HepG2 (cell line): ENCODE results near the gene MND1. TPM values are rescaled to one million over a fixed set of nuclear protein-coding genes. Genes with fewer than 3 reads are reported as not detected.

Source experiments
- ATAC-seq: fragments of 200-7000 bp; cut with Tn5 transposase; 3 replicates; pipeline ENCODE4 v1.9.1; 2020; ENCODE audit warnings: mild to moderate bottlenecking, moderate library complexity
- BruUV-seq: library from RNA; stranded (reverse); fragments of 400-500 nt; replicated peaks from 2 replicates; lab custom pipeline; 2021; lab: Mats Ljungman, UMichigan
- CTCF ChIA-PET: fragments of 300-600 bp; formaldehyde crosslinking; extraction: SDS; loops from one replicate; lab custom pipeline; 2021; ENCODE audit warnings: low total read pairs, inconsistent platforms, low intra/inter-chr PET ratio; lab: Yijun Ruan, JAX
- POLR2A ChIA-PET: fragments of 350-600 bp; sonication (Branson Sonifier 250); formaldehyde crosslinking; loops from one replicate; lab custom pipeline; 2020; ENCODE audit warnings: antibody characterized with exemption, inconsistent platforms; lab: Yijun Ruan, JAX
- DNase-seq: peaks from one replicate; pipeline ENCODE4 v3.0.0-alpha.2; 2015; ENCODE audit warnings: low spot score
- FAIRE-seq: peaks from 3 replicates; lab custom pipeline; 2011; peaks lifted over from hg19 to GRCh38; lab: Jason Lieb, UNC
- H2AFZ ChIP-seq: one replicate; pipeline ENCODE4 v1.6.1; 2011; ENCODE audit warnings: low read length, inconsistent platforms
- H3K27ac ChIP-seq: fragments of 300-600 bp; 3 replicates; pipeline ENCODE4 v1.8.0; 2011; ENCODE audit warnings: mixed run types, mild to moderate bottlenecking, mixed read lengths, low read length, inconsistent platforms; ENCODE audit not compliant: insufficient read depth; ENCODE audit errors: extremely low read length
- H3K27me3 ChIP-seq, 2 experiments: fragments of 200-600 bp in 1 of 2; 2 replicates in 1 of 2; 3 replicates in 1 of 2; pipeline versions ENCODE4 v1.6.0 to v1.8.0; 2011; ENCODE audit warnings: low read length in 2 of 2, mild to moderate bottlenecking in 2 of 2, moderate library complexity in 2 of 2, inconsistent platforms in 1 of 2; ENCODE audit not compliant: insufficient read depth in 2 of 2, control insufficient read depth in 1 of 2
- H3K36me3 ChIP-seq, 2 experiments: fragments of 200-600 bp in 1 of 2; replicated peaks in 1 of 2; 2 replicates in 1 of 2; 3 replicates in 1 of 2; pipeline versions ENCODE4 v1.5.1 to v1.8.0; 2011; ENCODE audit warnings: low read length in 2 of 2, inconsistent platforms in 1 of 2; ENCODE audit not compliant: insufficient read depth in 2 of 2, control insufficient read depth in 1 of 2
- H3K4me1 ChIP-seq: 2 replicates; pipeline ENCODE4 v1.5.1; 2012; ENCODE audit warnings: low read length, inconsistent platforms; ENCODE audit not compliant: insufficient read depth
- H3K4me2 ChIP-seq: 2 replicates; pipeline ENCODE4 v1.6.0; 2011; ENCODE audit warnings: low read depth, low read length, inconsistent platforms
- H3K4me3 ChIP-seq, 3 experiments: fragments of 200-600 bp in 1 of 3; sonication (generic), shearing (Covaris generic) in 1 of 3; replicated peaks in 1 of 3; 2 replicates each; pipeline ENCODE4 v1.5.1; 2011 to 2016; ENCODE audit warnings: low read length in 3 of 3, inconsistent platforms in 2 of 3, low read depth in 2 of 3, mild to moderate bottlenecking in 2 of 3, control low read depth in 1 of 3, mixed read lengths in 1 of 3; ENCODE audit not compliant: insufficient read depth in 1 of 3
- H3K79me2 ChIP-seq: one replicate; pipeline ENCODE4 v1.6.1; 2011; ENCODE audit warnings: low read length, inconsistent platforms; ENCODE audit not compliant: insufficient read depth
- H3K9ac ChIP-seq: 2 replicates; pipeline ENCODE4 v1.6.0; 2011; ENCODE audit warnings: mild to moderate bottlenecking, low read depth, low read length, inconsistent platforms; ENCODE audit not compliant: insufficient read depth
- H3K9me3 ChIP-seq: 2 replicates; pipeline ENCODE4 v1.5.1; 2012; ENCODE audit warnings: mild to moderate bottlenecking, low read length
- H4K20me1 ChIP-seq: 2 replicates; pipeline ENCODE4 v1.6.0; 2011; ENCODE audit warnings: inconsistent platforms, mild to moderate bottlenecking, low read length, moderate library complexity; ENCODE audit not compliant: insufficient read depth
- ISL2 ChIP-seq: sonication (generic); formaldehyde crosslinking; IDR thresholded peaks from 2 replicates; pipeline ENCODE4 v1.5.0; 2020; ENCODE audit warnings: missing genetic modification reagents
- KDM2A ChIP-seq: sonication (generic); formaldehyde crosslinking; IDR thresholded peaks from 2 replicates; pipeline ENCODE4 v1.4.0; 2020; ENCODE audit warnings: low read depth, missing genetic modification reagents, borderline replicate concordance
- SIX1 ChIP-seq: sonication (generic); formaldehyde crosslinking; IDR thresholded peaks from 2 replicates; pipeline ENCODE4 v1.4.0; 2020; ENCODE audit warnings: missing genetic modification reagents, borderline replicate concordance
- SMAD9 ChIP-seq: sonication (generic); formaldehyde crosslinking; IDR thresholded peaks from 2 replicates; pipeline ENCODE4 v1.5.1; 2020; ENCODE audit warnings: mild to moderate bottlenecking, missing genetic modification reagents
- ZNF367 ChIP-seq: sonication (generic); formaldehyde crosslinking; IDR thresholded peaks from 2 replicates; pipeline ENCODE4 v1.4.0; 2020; ENCODE audit warnings: missing genetic modification reagents, borderline replicate concordance
- ZNF383 ChIP-seq: sonication (generic); formaldehyde crosslinking; IDR thresholded peaks from 2 replicates; pipeline ENCODE4 v1.4.0; 2020; ENCODE audit warnings: missing genetic modification reagents, mild to moderate bottlenecking, borderline replicate concordance
- ZNF569 ChIP-seq: sonication (generic); formaldehyde crosslinking; IDR thresholded peaks from 2 replicates; pipeline ENCODE4 v1.5.0; 2020; ENCODE audit warnings: mild to moderate bottlenecking, missing genetic modification reagents, moderate library complexity, borderline replicate concordance
- ZNF577 ChIP-seq: sonication (generic); formaldehyde crosslinking; IDR thresholded peaks from 2 replicates; pipeline ENCODE4 v1.4.0; 2020; ENCODE audit warnings: mild to moderate bottlenecking, low read depth, missing genetic modification reagents, borderline replicate concordance
- ZNF792 ChIP-seq: IDR thresholded peaks from 2 replicates; pipeline ENCODE4 v1.6.1; 2016
- ZZZ3 ChIP-seq: sonication (generic); formaldehyde crosslinking; IDR thresholded peaks from 2 replicates; pipeline ENCODE4 v1.4.0; 2020; ENCODE audit warnings: missing genetic modification reagents, mild to moderate bottlenecking, borderline replicate concordance
- WGBS: methylation state at CpG from one replicate; pipeline ENCODE4 v1.1.6; 2017; ENCODE audit warnings: low lambda C conversion rate; 5-methylcytosine and 5-hydroxymethylcytosine counted together
- in situ Hi-C: cut with HindIII; loops from 2 replicates; pipeline ENCODE4 v1.10.0; 2017; ENCODE audit warnings: low pct_unique_long_range_greater_than_20kb; ENCODE audit not compliant: extremely low pct_ligation_motif_present
- intact Hi-C: fragments of 100-400 bp; cut with micrococcal nuclease; formaldehyde crosslinking; loops from one replicate; pipeline ENCODE4 v1.10.0; 2022; ENCODE audit not compliant: unreplicated experiment
- polyA plus RNA-seq, 8 experiments: library from polyadenylated mRNA; depleted of rRNA in 3 of 8; stranded (reverse) in 7 of 8; unstranded in 1 of 8; fragments of >200 nt; fragmentation: Illumina TruSeq in 4 of 8; extraction: Trizol in 4 of 8; gene quantifications; 2 replicates each; pipeline versions ENCODE4 v1.2.1 to v1.2.3, GENCODE V29; 2011 to 2016; ENCODE audit warnings: low read depth in 4 of 8, missing spikeins in 1 of 8, mixed read lengths in 1 of 8; ENCODE audit not compliant: insufficient read depth in 1 of 8
- total RNA-seq, 5 experiments: library from RNA; depleted of rRNA; stranded (reverse); fragments of >200 nt; fragmentation: Illumina TruSeq; extraction: Trizol; gene quantifications; 2 replicates each; pipeline ENCODE4 v1.2.3, GENCODE V29; 2016; ENCODE audit warnings: low read depth in 1 of 5
- TF ChIP-seq, protein P1 (sequence below): sonication (generic); formaldehyde crosslinking; IDR thresholded peaks from 2 replicates; pipeline ENCODE4 v1.8.0; 2022; ENCODE audit warnings: missing genetic modification reagents, mild to moderate bottlenecking, borderline replicate concordance
- TF ChIP-seq, protein P2 (sequence below): sonication (generic); formaldehyde crosslinking; IDR thresholded peaks from 2 replicates; pipeline ENCODE4 v1.4.0; 2020; ENCODE audit warnings: missing genetic modification reagents, borderline replicate concordance

Gene MND1
- total and polyA plus RNA-seq, 2 of the 13 experiments (the other 11 are each of a cell fraction or from before 2014, with no cell fraction given), result 4.8 to 30.7 TPM

DNA sequence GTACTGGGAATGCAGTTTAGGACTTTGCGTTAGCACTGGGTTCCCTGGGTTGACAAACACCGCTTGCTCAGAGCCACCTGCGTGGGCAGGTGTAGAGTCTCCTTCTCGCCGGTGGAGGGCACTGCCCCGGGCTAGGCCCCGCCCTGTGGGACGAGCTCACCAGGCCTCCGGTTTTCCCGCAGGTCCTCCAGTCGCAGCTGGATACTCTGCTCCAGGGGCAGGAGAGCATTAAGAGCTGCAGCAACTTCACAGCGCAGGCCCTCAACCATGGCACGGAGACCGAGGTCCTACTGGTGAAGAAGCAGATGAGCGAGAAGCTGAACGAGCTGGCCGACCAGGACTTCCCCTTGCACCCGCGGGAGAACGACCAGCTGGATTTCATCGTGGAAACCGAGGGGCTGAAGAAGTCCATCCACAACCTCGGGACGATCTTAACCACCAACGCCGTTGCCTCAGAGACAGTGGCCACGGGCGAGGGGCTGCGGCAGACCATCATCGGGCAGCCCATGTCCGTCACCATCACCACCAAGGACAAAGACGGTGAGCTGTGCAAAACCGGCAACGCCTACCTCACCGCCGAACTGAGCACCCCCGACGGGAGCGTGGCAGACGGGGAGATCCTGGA is 49.2 kb upstream of the MND1 start:
- FAIRE-seq, result no peak
- no peak overlapping the region for H3K4me2 ChIP-seq

More for the DNA sequence above, 49.2 kb upstream of the MND1 start:
- WGBS, result 92% methylated on average over 33 of the region's 40 CpGs
- no peaks in the 10 kb centered on the region for H3K4me1 ChIP-seq
- no peak for TF ChIP-seq SMAD9 (CRISPR knock-in tag)
- TF ChIP-seq, protein P1, sequence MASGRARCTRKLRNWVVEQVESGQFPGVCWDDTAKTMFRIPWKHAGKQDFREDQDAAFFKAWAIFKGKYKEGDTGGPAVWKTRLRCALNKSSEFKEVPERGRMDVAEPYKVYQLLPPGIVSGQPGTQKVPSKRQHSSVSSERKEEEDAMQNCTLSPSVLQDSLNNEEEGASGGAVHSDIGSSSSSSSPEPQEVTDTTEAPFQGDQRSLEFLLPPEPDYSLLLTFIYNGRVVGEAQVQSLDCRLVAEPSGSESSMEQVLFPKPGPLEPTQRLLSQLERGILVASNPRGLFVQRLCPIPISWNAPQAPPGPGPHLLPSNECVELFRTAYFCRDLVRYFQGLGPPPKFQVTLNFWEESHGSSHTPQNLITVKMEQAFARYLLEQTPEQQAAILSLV, result no peak
- TF ChIP-seq ZNF792 (CRISPR knock-in tag), result no peak
- TF ChIP-seq ISL2 (CRISPR knock-in tag), result no peak
- TF ChIP-seq ZNF577, result no peak
- no peak for TF ChIP-seq ZNF569 (CRISPR knock-in tag)
- no peak for TF ChIP-seq SIX1 (CRISPR knock-in tag)
- TF ChIP-seq KDM2A (CRISPR knock-in tag), result no peak
- no peak for TF ChIP-seq ZNF367 (CRISPR knock-in tag)
- no peak for TF ChIP-seq ZZZ3 (CRISPR knock-in tag)
- TF ChIP-seq, protein P2, sequence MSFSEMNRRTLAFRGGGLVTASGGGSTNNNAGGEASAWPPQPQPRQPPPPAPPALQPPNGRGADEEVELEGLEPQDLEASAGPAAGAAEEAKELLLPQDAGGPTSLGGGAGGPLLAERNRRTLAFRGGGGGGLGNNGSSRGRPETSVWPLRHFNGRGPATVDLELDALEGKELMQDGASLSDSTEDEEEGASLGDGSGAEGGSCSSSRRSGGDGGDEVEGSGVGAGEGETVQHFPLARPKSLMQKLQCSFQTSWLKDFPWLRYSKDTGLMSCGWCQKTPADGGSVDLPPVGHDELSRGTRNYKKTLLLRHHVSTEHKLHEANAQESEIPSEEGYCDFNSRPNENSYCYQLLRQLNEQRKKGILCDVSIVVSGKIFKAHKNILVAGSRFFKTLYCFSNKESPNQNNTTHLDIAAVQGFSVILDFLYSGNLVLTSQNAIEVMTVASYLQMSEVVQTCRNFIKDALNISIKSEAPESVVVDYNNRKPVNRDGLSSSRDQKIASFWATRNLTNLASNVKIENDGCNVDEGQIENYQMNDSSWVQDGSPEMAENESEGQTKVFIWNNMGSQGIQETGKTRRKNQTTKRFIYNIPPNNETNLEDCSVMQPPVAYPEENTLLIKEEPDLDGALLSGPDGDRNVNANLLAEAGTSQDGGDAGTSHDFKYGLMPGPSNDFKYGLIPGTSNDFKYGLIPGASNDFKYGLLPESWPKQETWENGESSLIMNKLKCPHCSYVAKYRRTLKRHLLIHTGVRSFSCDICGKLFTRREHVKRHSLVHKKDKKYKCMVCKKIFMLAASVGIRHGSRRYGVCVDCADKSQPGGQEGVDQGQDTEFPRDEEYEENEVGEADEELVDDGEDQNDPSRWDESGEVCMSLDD (CRISPR knock-in tag), result no peak
- no peak for TF ChIP-seq ZNF383 (CRISPR knock-in tag)
- TF ChIP-seq, all 625 proteins: peak for 0
- H3K9ac ChIP-seq, result no peak overlapping the region
- no peaks in the 10 kb centered on the region for H3K9me3 ChIP-seq
- DNase-seq, result no peak
- no TSS peak for BruUV-seq
- H3K4me3 ChIP-seq, result no peak overlapping the region
- ATAC-seq, result no peak
- no peaks in the 10 kb centered on the region for H3K27me3 ChIP-seq
- H2AFZ ChIP-seq, result no peak overlapping the region
- in situ Hi-C loops (no loop called here), intact Hi-C loops (no loop called here)
- no peaks in the 10 kb centered on the region for H3K79me2 ChIP-seq
- no peaks in the 10 kb centered on the region for H3K36me3 ChIP-seq
- CTCF ChIA-PET, result no interaction called here
- H3K27ac ChIP-seq, result no peak overlapping the region
- no peaks in the 10 kb centered on the region for H4K20me1 ChIP-seq
- POLR2A ChIA-PET, result no interaction called here
